NCI-H1092 (cell line): ENCODE results near the gene PPM1F.
"Not testable (repeated sequence)": the region's sequence is repeated elsewhere in the genome, so short reads cannot be mapped to it uniquely, and the experiment has no call there.

Experiments used
- DNase-seq: peaks from one replicate; lab custom pipeline; 2025; lab: John Stamatoyannopoulos, UW

The PPM1F gene

GRCh38 chr22:21919526-21920307 lies 32.9 kb downstream of the PPM1F start:
- no peak for DNase-seq

DNA sequence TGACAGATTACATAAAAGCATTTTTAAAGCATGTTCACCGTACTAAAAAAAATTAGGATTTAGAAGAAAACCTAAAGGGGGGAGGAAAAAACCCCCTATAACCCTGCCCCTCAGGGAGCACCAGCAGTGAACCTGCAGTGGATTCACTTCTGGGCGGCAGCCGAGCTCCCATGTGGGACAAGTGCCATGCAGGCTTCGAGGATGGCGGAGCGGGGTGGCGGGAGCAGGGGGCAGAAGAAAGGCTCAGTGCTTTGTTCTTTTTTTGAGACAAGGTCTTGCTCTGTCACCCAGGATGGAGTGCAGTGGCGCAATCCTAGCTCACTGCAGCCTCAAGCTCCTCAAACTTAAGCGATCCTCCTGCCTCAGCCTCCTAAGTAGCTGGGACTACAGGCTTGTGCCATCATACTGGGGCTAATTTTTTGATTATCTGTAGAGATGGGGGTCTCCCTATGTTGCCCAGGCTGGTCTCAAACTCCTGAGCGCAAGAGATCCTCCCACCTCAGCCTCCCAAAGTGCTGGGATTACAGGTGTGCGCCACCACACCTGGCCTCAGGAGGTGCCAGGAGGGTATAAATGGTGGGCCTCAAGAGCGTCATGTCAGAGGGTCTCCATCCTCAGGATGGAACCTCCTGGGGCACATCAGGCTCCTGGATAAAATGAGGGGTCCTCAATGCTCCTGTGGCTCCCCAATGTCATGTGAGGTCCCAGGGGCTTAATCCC lies 34.0 kb downstream of the PPM1F start:
- DNase-seq = no peak

GRCh38 chr22:21917959-21918261 lies 34.7 kb downstream of the PPM1F start:
- DNase-seq = no peak

- no peak for DNase-seq
Measured at GRCh38 chr22:21917181-21917958, 35.3 kb downstream of the PPM1F start.

DNA sequence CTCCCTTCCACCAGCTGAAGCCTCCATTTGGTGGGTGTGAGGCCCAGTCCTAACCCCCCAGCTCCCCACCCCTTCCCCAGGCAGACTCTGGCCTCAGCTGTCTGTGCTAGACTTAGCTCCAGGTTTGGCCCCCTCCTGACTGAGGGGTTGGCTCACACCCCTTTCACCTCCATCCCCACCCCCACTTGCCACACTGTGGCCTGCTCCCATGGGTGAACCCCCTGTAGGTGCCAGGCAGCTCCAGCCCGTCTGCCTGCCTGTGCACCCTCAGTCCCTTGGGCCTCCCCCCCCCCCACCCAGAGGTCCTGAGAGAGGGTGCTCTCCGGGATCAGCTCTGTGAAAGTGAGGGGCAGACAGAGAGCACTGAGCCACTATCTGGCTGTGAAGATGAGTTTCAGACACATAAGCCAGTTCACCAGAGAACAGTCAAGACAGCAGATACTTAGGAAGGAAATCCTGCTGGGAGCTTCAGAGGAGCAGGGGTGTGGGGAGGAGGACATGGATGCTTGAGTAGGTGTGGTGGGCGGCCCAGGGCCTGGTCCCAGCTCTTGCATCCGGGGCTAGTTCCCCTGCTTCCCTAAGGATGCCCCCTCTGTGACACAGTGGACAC lies 36.2 kb downstream of the PPM1F start:
- DNase-seq = no peak

DNA sequence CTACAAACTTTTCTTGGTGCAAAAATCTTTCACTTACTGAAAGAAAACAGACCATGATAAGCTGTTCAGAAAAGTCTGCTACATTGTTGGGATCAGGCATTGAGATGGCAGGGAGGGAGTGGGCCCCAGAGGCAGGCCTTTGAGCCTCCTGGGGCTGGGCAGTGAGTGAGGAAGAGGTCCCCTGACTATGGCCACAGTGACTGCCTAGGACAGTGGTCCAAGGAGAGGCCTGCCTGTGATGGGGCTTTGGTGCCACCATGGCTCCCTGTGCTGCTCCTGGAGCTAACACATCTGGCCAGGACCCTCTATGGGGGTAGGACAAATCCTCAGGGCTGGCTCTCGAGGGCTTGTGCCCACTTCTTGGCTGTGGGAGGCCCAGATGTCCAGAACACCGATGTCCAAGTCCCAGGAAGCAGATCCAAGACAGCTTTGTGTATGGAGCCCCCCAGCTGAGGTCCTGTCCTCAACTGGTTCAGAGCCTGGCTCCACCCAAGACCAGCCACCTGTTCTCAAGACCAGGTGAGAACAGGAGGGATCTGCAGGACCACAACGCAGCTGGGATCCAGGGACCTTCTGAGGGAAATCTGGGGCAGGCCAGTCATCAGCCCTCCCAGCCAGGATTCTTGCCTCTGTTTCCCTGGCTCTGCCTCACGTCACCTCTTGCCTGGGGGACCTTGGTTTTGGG lies 36.9 kb downstream of the PPM1F start:
- no peak for DNase-seq

- not testable (repeated sequence) for DNase-seq
Measured at GRCh38 chr22:21914033-21914642, 38.5 kb downstream of the PPM1F start.

GRCh38 chr22:21910367-21910766 lies 42.3 kb downstream of the PPM1F start:
- not testable (repeated sequence) for DNase-seq

- DNase-seq = no peak
Measured at GRCh38 chr22:21909871-21910270, 42.8 kb downstream of the PPM1F start.

DNA sequence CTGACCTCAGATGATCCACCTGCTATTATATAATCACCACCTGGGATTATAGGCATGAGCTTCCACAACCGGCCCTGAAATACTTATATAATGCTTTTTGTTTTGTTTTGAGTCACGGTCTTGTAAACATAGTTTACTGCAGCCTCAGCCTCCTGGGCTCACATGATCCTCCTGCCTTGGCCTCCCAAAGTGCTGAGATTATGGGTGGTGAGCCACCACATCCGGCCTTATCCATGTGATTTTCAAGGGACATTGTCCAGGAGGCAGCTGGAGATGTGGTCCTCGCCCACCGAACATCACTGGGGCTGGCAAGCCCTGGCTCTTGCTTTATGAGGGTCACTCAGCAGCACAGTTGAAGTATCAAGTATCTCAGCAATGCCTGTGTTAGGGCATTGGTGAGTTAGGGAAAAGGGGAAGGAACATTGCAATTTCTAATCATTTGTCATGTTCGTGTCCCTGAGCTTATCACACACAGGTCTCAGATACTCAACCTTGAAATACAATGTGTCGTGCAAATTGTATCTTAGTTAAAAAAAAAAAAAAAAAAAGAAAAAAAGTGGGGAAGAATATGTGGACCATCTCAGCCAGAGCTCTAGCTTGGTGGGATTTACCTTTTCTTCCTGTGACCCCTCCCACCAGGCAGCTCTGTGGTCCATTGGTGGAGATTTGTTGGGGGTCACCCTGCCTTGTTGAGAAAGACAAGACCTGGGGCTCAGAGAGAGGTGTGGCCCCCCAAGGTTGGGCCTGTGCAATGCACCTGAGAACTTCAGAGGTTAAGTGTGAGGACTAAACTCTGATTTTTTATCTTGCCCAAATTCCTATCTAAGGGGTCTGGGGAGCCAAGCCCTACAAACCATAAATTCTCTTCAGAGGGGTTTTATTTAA lies 44.8 kb downstream of the PPM1F start:
- no peak for DNase-seq

- not testable (repeated sequence) for DNase-seq
Measured at GRCh38 chr22:21905234-21905633, 47.4 kb downstream of the PPM1F start.

GRCh38 chr22:21904250-21904789 lies 48.3 kb downstream of the PPM1F start:
- DNase-seq = no peak

DNA sequence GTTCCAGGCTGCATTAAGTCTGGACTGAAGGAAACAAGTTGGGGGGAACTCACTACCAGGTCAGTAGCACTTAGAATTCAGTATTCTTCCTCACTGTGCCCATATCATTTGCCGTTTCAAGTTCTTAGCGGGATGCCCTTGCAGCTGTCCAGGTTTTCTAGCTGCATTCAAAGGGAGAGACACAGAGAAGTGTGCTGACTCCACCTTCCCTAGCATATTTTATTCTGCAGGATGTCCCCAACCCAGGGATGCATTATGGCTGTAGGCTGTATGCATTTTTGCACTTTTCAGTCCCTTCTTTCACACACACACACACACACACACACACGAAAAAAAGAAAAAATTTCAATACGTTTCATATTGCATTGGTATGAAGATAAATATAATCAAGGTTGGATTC lies 49.4 kb downstream of the PPM1F start:
- DNase-seq = no peak

DNA sequence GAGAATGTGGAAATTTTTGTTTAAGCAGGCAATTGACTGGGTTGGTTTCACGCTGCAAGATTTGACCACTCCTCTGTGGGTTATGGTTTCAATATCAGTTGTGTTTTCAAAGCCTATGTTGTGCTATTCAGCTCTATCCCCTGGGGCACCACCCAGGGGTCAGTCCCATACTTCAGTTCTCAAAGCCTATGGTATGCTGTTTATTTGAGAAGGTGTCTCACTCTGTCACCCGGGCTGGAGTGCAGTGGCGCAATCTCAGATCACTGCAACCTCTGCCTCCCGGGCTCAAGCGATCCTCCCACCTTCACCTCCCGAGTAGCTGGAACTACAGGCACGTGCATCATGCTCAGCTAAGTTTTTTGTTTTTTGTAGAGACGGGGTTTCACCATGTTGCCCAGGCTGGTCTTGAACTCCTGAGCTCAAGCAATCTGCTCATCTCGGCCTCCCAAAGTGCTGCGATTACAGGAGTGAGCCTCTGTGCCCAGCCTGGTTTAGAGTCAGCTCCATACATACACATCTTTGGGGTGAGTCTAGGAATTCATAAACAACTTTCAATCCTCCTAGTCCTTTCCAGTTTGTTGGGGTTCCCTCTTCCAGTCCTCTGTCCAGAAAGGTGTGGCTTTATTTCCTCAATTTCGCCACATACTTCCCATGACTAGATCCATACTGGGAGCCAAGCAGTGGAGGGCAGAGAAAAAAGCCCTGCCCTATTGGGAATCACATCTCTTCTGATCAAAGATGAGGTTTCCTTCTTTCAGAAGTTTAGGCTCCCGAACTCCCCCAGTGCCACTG lies 50.2 kb downstream of the PPM1F start:
- DNase-seq = no peak

DNA sequence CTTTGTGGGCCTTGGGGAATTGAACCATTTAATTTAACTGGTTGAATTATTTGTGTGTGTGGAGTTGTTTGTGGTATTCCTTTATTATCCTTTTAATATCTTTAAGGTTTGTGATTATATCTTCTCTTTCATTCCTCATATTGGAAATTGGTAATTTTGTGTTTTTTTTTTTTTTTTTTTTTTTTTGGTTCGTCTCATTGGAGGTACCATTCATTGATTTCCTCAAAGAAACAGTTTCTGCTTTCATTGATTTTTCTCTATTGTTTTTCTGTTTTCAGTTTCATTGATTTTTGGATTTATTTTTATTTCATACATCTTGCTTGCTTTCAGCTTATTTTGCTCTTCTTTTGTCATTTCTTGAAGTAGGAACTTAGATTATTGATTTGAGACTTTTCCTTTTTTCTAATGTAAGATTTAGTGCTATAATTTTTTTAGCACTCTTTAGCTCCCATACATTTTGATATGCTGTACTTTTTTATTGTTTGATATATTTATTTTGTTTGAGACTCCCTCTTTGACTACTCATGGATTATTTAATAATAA lies 54.2 kb downstream of the PPM1F start:
- DNase-seq = no peak

DNA sequence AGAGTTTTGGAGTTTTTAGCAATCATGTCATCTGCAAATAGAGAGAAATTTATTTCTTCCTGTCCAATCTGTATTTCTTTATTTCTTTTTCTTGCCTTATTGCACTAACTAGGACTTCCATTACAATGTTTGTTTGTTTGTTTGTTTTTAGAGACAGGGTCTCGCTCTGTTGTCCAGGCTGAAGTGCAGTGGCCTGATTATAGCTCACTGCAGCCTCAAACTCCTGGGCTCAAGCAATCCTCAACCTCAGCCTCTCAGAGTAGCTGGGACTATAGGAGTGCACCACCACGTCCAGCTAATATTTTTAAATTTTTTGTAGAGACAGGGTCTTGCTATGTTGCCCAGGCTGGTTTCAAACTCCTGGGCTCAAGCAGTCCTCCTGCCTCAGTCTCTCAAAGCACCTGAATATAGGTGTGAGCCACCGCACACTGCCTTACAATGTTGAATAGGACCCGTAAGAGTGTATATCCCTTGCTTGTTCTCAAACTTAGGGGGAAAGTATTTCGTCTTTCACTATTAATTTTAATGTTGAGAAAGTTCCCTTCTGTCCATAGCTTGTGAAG lies 55.6 kb downstream of the PPM1F start:
- DNase-seq = no peak

GRCh38 chr22:21896275-21896674 lies 56.4 kb downstream of the PPM1F start:
- not testable (repeated sequence) for DNase-seq

- no peak for DNase-seq
Measured at GRCh38 chr22:21894799-21895198, 57.8 kb downstream of the PPM1F start.
